Mucosa of stomach (tissue), 1 donor: ENCODE results near the gene STK11.
A peak's percentile ranks its signal among the peaks of the same experiment; 100 is the strongest.
"Not testable (repeated sequence)": the region's sequence is repeated elsewhere in the genome, so short reads cannot be mapped to it uniquely, and the experiment has no call there.

ENCODE experiments used
- H3K27me3 ChIP-seq: one replicate; pipeline ENCODE4 v1.7.0; 2013; ENCODE audit warnings: mild to moderate bottlenecking, low read length; ENCODE audit not compliant: control insufficient read depth, insufficient read depth
- H3K36me3 ChIP-seq: one replicate; pipeline ENCODE4 v1.7.0; 2013; ENCODE audit warnings: low read length; ENCODE audit not compliant: control insufficient read depth, insufficient read depth
- H3K4me1 ChIP-seq: one replicate; pipeline ENCODE4 v1.7.0; 2013; ENCODE audit warnings: mild to moderate bottlenecking, low read length; ENCODE audit not compliant: control insufficient read depth, insufficient read depth
- H3K4me3 ChIP-seq: one replicate; pipeline ENCODE4 v1.7.0; 2013; ENCODE audit warnings: low read length
- H3K9ac ChIP-seq: one replicate; pipeline ENCODE4 v1.7.0; 2013; ENCODE audit warnings: mild to moderate bottlenecking, low read length, moderate library complexity
- H3K9me3 ChIP-seq: one replicate; pipeline ENCODE4 v1.7.0; 2013; ENCODE audit warnings: mild to moderate bottlenecking, low read length, moderate library complexity; ENCODE audit not compliant: control insufficient read depth
- donor health status: Pancreatic carcinoma.

Gene STK11

DNA sequence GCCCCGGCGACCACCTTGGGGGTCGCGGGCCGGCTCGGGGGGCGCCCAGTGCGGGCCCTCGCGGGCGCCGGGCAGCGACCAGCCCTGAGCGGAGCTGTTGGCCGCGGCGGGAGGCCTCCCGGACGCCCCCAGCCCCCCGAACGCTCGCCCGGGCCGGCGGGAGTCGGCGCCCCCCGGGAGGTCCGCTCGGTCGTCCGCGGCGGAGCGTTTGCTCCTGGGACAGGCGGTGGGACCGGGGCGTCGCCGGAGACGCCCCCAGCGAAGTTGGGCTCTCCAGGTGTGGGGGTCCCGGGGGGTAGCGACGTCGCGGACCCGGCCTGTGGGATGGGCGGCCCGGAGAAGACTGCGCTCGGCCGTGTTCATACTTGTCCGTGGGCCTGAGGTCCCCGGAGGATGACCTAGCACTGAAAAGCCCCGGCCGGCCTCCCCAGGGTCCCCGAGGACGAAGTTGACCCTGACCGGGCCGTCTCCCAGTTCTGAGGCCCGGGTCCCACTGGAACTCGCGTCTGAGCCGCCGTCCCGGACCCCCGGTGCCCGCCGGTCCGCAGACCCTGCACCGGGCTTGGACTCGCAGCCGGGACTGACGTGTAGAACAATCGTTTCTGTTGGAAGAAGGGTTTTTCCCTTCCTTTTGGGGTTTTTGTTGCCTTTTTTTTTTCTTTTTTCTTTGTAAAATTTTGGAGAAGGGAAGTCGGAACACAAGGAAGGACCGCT lies 729 bp downstream of the STK11 start:
- Histone ChIP-seq H3K4me3 (peak overlapping the region; percentile 40), H3K36me3 (no peaks in the 10 kb centered on the region), H3K9me3 (no peaks in the 10 kb centered on the region), H3K4me1 (peaks cover 59% of the 10 kb centered on the region), H3K9ac (peak overlapping the region; percentile 74), H3K27me3 (no peaks in the 10 kb centered on the region)

GRCh38 chr19:1206864-1207450 lies 1.4 kb downstream of the STK11 start:
- peak overlapping the region; percentile 46 for H3K4me3 ChIP-seq
- no peaks in the 10 kb centered on the region for H3K9me3 ChIP-seq
- peak overlapping the region; percentile 74 for H3K9ac ChIP-seq
- H3K27me3 ChIP-seq: no peaks in the 10 kb centered on the region
- H3K4me1 ChIP-seq: peaks cover 66% of the 10 kb centered on the region
- H3K36me3 ChIP-seq: no peaks in the 10 kb centered on the region

GRCh38 chr19:1208830-1209229 lies 3.3 kb downstream of the STK11 start:
- not testable (repeated sequence) for H3K27me3 ChIP-seq, H3K36me3 ChIP-seq, H3K9me3 ChIP-seq, H3K4me3 ChIP-seq, H3K9ac ChIP-seq
- peaks cover 66% of the 10 kb centered on the region for H3K4me1 ChIP-seq

DNA sequence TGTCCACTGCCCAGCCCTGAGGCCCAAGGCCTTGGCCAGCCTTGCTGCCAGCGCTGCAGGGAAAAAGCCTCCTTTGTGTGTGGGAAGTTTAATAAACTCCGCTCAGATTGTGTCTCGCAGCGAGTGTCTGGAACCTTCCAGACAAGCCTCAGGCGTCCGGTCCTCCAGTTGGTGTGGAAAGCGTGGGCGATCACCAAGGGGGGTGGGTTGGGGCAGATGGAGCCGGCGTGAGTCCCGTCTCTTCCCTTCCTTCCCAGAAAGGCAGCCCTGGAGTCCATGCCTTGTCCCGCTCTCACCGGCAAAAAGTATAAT lies 4.6 kb downstream of the STK11 start:
- Histone ChIP-seq H3K9ac (no peak overlapping the region), H3K4me1 (peaks cover 66% of the 10 kb centered on the region), H3K27me3 (no peaks in the 10 kb centered on the region), H3K36me3 (no peaks in the 10 kb centered on the region), H3K9me3 (no peaks in the 10 kb centered on the region), H3K4me3 (no peak overlapping the region)

- Histone ChIP-seq H3K4me3 (no peak overlapping the region), H3K9ac (peak overlapping the region; percentile 15), H3K36me3 (no peaks in the 10 kb centered on the region), H3K9me3 (no peaks in the 10 kb centered on the region), H3K4me1 (peaks cover 69% of the 10 kb centered on the region), H3K27me3 (no peaks in the 10 kb centered on the region)
Measured at GRCh38 chr19:1211494-1212234, 6.1 kb downstream of the STK11 start.

- Histone ChIP-seq H3K27me3 (no peaks in the 10 kb centered on the region), H3K9ac (peak overlapping the region; percentile 47), H3K9me3 (no peaks in the 10 kb centered on the region), H3K4me3 (no peak overlapping the region), H3K4me1 (peaks cover 60% of the 10 kb centered on the region), H3K36me3 (no peaks in the 10 kb centered on the region)
Measured at GRCh38 chr19:1213391-1214286, 8.1 kb downstream of the STK11 start.

GRCh38 chr19:1214299-1214861 lies 8.8 kb downstream of the STK11 start:
- Histone ChIP-seq H3K9me3 (no peaks in the 10 kb centered on the region), H3K36me3 (no peaks in the 10 kb centered on the region), H3K27me3 (no peaks in the 10 kb centered on the region), H3K9ac (peak overlapping the region; percentile 47), H3K4me1 (peaks cover 53% of the 10 kb centered on the region), H3K4me3 (no peak overlapping the region)

GRCh38 chr19:1214862-1215731 lies 9.5 kb downstream of the STK11 start:
- Histone ChIP-seq H3K4me1 (peaks cover 46% of the 10 kb centered on the region), H3K4me3 (no peak overlapping the region), H3K27me3 (no peaks in the 10 kb centered on the region), H3K9ac (peak overlapping the region; percentile 47), H3K36me3 (no peaks in the 10 kb centered on the region), H3K9me3 (no peaks in the 10 kb centered on the region)

DNA sequence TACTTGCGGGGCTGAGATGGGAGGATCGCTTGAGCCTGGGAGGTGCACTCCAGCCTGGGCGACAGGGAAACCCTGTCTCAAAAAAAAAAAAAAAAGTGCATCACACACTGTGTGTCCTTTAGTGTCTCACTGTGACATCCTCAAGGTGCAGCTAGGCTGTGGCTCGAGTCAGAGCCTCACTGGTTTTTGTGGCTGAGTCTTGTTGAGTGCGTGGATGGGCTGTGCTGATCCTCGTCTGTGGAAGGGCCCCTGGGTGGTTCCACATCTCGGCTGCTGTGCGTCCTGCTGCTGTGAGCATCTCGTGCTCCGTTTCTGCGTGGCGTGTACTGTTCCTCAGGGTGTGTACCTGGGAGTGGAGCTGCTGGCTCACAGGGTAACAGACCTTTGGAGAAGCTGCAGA lies 11.2 kb downstream of the STK11 start:
- H3K4me1 ChIP-seq: peaks cover 36% of the 10 kb centered on the region
- no peaks in the 10 kb centered on the region for H3K36me3 ChIP-seq
- H3K9ac ChIP-seq: no peak overlapping the region
- H3K9me3 ChIP-seq: no peaks in the 10 kb centered on the region
- no peaks in the 10 kb centered on the region for H3K27me3 ChIP-seq
- no peak overlapping the region for H3K4me3 ChIP-seq

DNA sequence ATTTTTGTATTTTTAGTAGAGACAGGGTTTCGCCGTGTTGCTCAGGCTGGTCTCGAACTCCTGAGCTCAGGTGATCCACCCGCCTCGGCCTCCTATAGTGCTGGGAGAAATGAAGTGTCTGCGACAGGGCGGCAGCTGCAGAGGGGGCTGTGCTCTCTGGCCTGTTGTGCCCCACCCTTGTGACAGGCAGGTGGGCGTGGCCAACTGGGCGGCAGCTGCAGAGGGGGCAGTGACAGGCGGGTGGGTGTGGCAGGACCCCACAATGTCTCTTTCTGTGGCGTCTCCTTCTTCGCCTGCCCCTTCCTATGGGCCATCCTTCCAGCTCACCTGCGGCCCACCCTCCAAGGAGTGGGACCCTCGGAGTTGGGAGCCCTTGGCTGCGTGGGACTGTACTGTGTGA lies 11.8 kb downstream of the STK11 start:
- no peaks in the 10 kb centered on the region for H3K27me3 ChIP-seq
- no peaks in the 10 kb centered on the region for H3K36me3 ChIP-seq
- no peak overlapping the region for H3K9ac ChIP-seq
- no peak overlapping the region for H3K4me3 ChIP-seq
- H3K4me1 ChIP-seq: peaks cover 34% of the 10 kb centered on the region
- H3K9me3 ChIP-seq: no peaks in the 10 kb centered on the region
